HCT116 (cell line): ENCODE measurements around the gene EPS8. TPM values are rescaled to one million over a fixed set of nuclear protein-coding genes. Genes with fewer than 3 reads are reported as not detected.

ENCODE experiments used
- ATAC-seq: fragments of 200-7000 bp; cut with Tn5 transposase; 2 replicates; pipeline ENCODE4 v1.9.1; 2020; ENCODE audit warnings: mild to moderate bottlenecking, moderate library complexity
- BruUV-seq: library from RNA; stranded (reverse); fragments of 400-500 nt; replicated peaks from 2 replicates; lab custom pipeline; 2021; lab: Mats Ljungman, UMichigan
- CTCF ChIA-PET: fragments of 300-600 bp; sonication (Branson Sonifier 250); formaldehyde crosslinking; loops from one replicate; lab custom pipeline; 2021; ENCODE audit warnings: antibody characterized with exemption; lab: Charles Lee
- POLR2A ChIA-PET: fragments of 300-600, 350-600 bp; sonication (Branson Sonifier 250); formaldehyde crosslinking; loops from one replicate; lab custom pipeline; 2021; ENCODE audit warnings: antibody characterized with exemption; lab: Charles Lee
- RAD21 ChIA-PET, 2 experiments: fragments of 300-600 bp; sonication (Branson Sonifier 250); formaldehyde crosslinking; loops; one replicate each; lab custom pipeline; 2023; ENCODE audit warnings: low total read pairs in 2 of 2; ENCODE audit not compliant: uncharacterized antibody in 2 of 2, unreplicated experiment in 2 of 2, low non-redundant PET in 1 of 2; lab: Charles Lee
- DNase-seq: peaks from one replicate; pipeline ENCODE4 v3.0.0-alpha.2; 2010; ENCODE audit warnings: low read depth, low spot score
- H2AFZ ChIP-seq: fragments of 200-600 bp; shearing (Covaris generic), sonication (generic); 2 replicates; pipeline ENCODE4 v1.6.1; 2017; ENCODE audit warnings: low read depth, mixed run types, mixed read lengths, antibody characterized with exemption, low read length; ENCODE audit not compliant: poor library complexity, severe bottlenecking
- H3K27ac ChIP-seq: 2 replicates; pipeline ENCODE4 v1.5.1; 2012; ENCODE audit warnings: low read depth, low read length
- H3K27me3 ChIP-seq: fragments of 200-600 bp; sonication (generic); 2 replicates; pipeline ENCODE4 v1.6.1; 2016; ENCODE audit warnings: mixed run types, low read length, mixed read lengths; ENCODE audit not compliant: insufficient read depth
- H3K36me3 ChIP-seq, 2 experiments: fragments of 200-500 bp in 1 of 2; fragments of 200-600 bp in 1 of 2; sonication (Bioruptor generic) in 1 of 2; sonication (generic) in 1 of 2; 2 replicates each; pipeline versions ENCODE4 v1.5.1 to v1.6.1; 2014 to 2016; ENCODE audit warnings: low read length in 2 of 2, inconsistent platforms in 1 of 2, mixed read lengths in 1 of 2, mixed run types in 1 of 2; ENCODE audit not compliant: insufficient read depth in 2 of 2, control insufficient read depth in 1 of 2
- H3K4me1 ChIP-seq, 2 experiments: fragments of 200-600 bp in 1 of 2; sonication (generic) in 1 of 2; 2 replicates each; pipeline versions ENCODE4 v1.5.1 to v1.6.1; 2012 to 2017; ENCODE audit warnings: low read length in 2 of 2, inconsistent platforms in 1 of 2, mild to moderate bottlenecking in 1 of 2, mixed read lengths in 1 of 2, mixed run types in 1 of 2, moderate library complexity in 1 of 2; ENCODE audit not compliant: insufficient read depth in 2 of 2, control insufficient read depth in 1 of 2
- H3K4me2 ChIP-seq: fragments of 200-600 bp; sonication (generic); 2 replicates; pipeline ENCODE4 v1.6.1; 2017; ENCODE audit warnings: mixed run types, low read length, mixed read lengths
- H3K4me3 ChIP-seq, 2 experiments: fragments of 200-600 bp in 1 of 2; sonication (generic) in 1 of 2; replicated peaks in 1 of 2; 2 replicates each; pipeline ENCODE4 v1.5.1; 2011 to 2016; ENCODE audit warnings: low read length in 2 of 2, control low read depth in 1 of 2, low read depth in 1 of 2, mild to moderate bottlenecking in 1 of 2, mixed read lengths in 1 of 2, mixed run types in 1 of 2
- H3K79me2 ChIP-seq: fragments of 200-600 bp; sonication (generic); 2 replicates; pipeline ENCODE4 v1.6.1; 2017; ENCODE audit warnings: mild to moderate bottlenecking, mixed run types, low read length, moderate library complexity, mixed read lengths; ENCODE audit not compliant: insufficient read depth
- H3K9ac ChIP-seq: fragments of 200-600 bp; sonication (generic); 2 replicates; pipeline ENCODE4 v1.6.1; 2016; ENCODE audit warnings: low read length, mixed read lengths
- H3K9me2 ChIP-seq: fragments of 200-600 bp; sonication (generic), shearing (Covaris generic); 2 replicates; pipeline ENCODE4 v1.6.1; 2017; ENCODE audit warnings: mixed run types, mild to moderate bottlenecking, moderate library complexity; ENCODE audit not compliant: insufficient read depth
- H3K9me3 ChIP-seq, 2 experiments: fragments of 200-500 bp in 1 of 2; fragments of 200-600 bp in 1 of 2; sonication (Bioruptor generic) in 1 of 2; sonication (generic) in 1 of 2; 2 replicates each; pipeline ENCODE4 v1.6.1; 2014 to 2017; ENCODE audit warnings: low read length in 2 of 2, mixed read lengths in 2 of 2, inconsistent platforms in 1 of 2, low read depth in 1 of 2, mild to moderate bottlenecking in 1 of 2, mixed run types in 1 of 2, moderate library complexity in 1 of 2; ENCODE audit not compliant: control insufficient read depth in 1 of 2, insufficient read depth in 1 of 2
- H4K20me1 ChIP-seq: fragments of 200-600 bp; sonication (generic), shearing (Covaris generic); 2 replicates; pipeline ENCODE4 v1.6.1; 2017; ENCODE audit warnings: mixed run types, mild to moderate bottlenecking, moderate library complexity; ENCODE audit not compliant: insufficient read depth
- CBX3 ChIP-seq: IDR thresholded peaks from 2 replicates; pipeline ENCODE4 v1.6.1; 2012; ENCODE audit warnings: low read depth
- ELF1 ChIP-seq: IDR thresholded peaks from 2 replicates; pipeline ENCODE4 v1.6.1; 2012; ENCODE audit warnings: low read depth, borderline replicate concordance
- FOSL1 ChIP-seq: IDR thresholded peaks from 2 replicates; pipeline ENCODE4 v1.6.1; 2012; ENCODE audit warnings: low read depth
- JUND ChIP-seq: IDR thresholded peaks from 2 replicates; pipeline ENCODE4 v1.6.1; 2012
- RAD21 ChIP-seq: IDR thresholded peaks from 2 replicates; pipeline ENCODE4 v1.6.1; 2012; ENCODE audit warnings: low read depth, mild to moderate bottlenecking
- TCF7L2 ChIP-seq: IDR thresholded peaks from 2 replicates; pipeline ENCODE4 v1.7.0; 2011; ENCODE audit warnings: borderline replicate concordance, inconsistent platforms; ENCODE audit not compliant: insufficient read depth, insufficient read length; ENCODE audit errors: extremely low read depth
- YY1 ChIP-seq: IDR thresholded peaks from 2 replicates; pipeline ENCODE4 v1.6.1; 2011; ENCODE audit warnings: low read length, low read depth, moderate library complexity, mild to moderate bottlenecking; ENCODE audit not compliant: insufficient replicate concordance; ENCODE audit errors: extremely low read depth
- ZFX ChIP-seq: fragments of 450-650 bp; IDR thresholded peaks from 2 replicates; pipeline ENCODE4 v1.6.1; 2017
- ZNF274 ChIP-seq: fragments of 200-500 bp; sonication (Bioruptor generic); IDR thresholded peaks from 2 replicates; pipeline ENCODE4 v1.6.1; 2014; ENCODE audit warnings: mild to moderate bottlenecking, low read depth, low read length, inconsistent platforms
- intact Hi-C: fragments of 100-400 bp; cut with micrococcal nuclease; formaldehyde crosslinking; loops from 2 replicates; pipeline ENCODE4 v1.10.0; 2022
- total RNA-seq: library from RNA; stranded (reverse); gene quantifications from one replicate; pipeline ENCODE4 v1.2.1, GENCODE V29; 2021; ENCODE audit not compliant: unreplicated experiment
- TF ChIP-seq, protein P1 (sequence below): IDR thresholded peaks from 2 replicates; pipeline ENCODE4 v1.6.1; 2012
- TF ChIP-seq, protein P2 (sequence below): IDR thresholded peaks from 2 replicates; pipeline ENCODE4 v1.6.1; 2011; ENCODE audit warnings: mild to moderate bottlenecking, low read length, moderate library complexity; ENCODE audit not compliant: insufficient replicate concordance; ENCODE audit errors: extremely low read depth

EPS8 gene
- total RNA-seq, 1 experiment from 2014 or later = 49.9 TPM

DNA sequence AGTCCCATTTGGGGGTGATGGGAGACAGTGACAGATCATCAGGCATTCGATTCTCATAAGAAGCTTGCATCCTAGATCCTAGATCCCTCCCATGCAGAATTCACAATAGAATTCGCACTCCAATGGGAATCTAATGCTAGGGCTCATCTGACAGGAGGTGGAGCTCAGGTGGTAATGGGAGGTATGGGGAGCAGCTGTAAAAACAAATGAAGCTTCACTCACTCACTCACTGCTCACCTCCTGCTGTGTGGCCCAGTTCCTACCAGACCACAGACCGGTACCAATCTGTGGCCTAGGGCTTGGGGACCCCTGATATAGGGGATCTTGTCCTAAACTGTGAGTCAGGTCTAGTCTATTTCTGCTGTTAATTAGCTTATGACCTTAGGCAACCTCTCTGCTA, 40.1 kb upstream of the EPS8 start:
- Histone ChIP-seq H3K4me2 (no peak overlapping the region), H3K27ac (no peak overlapping the region), H4K20me1 (no peaks in the 10 kb centered on the region), H3K9me3 (no peaks in the 10 kb centered on the region), H3K27me3 (no peaks in the 10 kb centered on the region), H3K36me3 (no peaks in the 10 kb centered on the region), H3K9me2 (no peaks in the 10 kb centered on the region), H3K9ac (no peak overlapping the region), H3K4me3 (no peak overlapping the region), H3K4me1 (peaks cover 0 to 6% of the 10 kb centered on the region in 2 experiments; a peak in 1 of 4 replicates), H2AFZ (no peak overlapping the region), H3K79me2 (no peaks in the 10 kb centered on the region)
- no TSS peak for BruUV-seq
- RAD21 ChIA-PET = no interaction called here
- DNase-seq (no peak), ATAC-seq (no peak)
- TF ChIP-seq RAD21 (no peak), ZFX (no peak), JUND (no peak), FOSL1 (no peak), ZNF274 (no peak), ELF1 (no peak)
- TF ChIP-seq, protein P1, sequence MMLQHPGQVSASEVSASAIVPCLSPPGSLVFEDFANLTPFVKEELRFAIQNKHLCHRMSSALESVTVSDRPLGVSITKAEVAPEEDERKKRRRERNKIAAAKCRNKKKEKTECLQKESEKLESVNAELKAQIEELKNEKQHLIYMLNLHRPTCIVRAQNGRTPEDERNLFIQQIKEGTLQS = no peak
- POLR2A ChIA-PET = no interaction called here
- intact Hi-C loops = no loop called here
- CTCF ChIA-PET = no interaction called here

DNA sequence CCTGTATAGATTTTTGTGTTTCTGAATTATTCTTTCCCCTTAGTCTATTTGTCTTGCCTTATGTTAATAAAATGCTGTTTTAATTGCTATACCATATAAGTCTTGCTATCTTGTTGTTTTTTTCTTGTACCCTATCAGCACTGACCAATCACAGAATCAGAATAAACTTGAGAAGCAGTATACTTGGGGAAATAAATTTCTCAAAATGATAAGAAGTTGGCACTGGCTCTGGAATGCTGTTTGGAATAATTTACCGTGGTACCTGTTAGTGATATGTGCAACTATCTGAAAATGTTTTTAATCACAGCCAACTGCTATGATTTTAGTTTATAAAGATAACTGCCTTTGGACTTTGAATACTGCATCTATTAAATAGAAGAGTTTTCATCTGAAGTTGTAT, 37.9 kb upstream of the EPS8 start:
- POLR2A ChIA-PET = no interaction called here
- RAD21 ChIA-PET = no interaction called here
- no peaks in the 10 kb centered on the region for H3K9me3 ChIP-seq
- TF ChIP-seq TCF7L2 (no peak), ELF1 (no peak), YY1 (no peak), JUND (no peak), CBX3 (no peak)
- TF ChIP-seq, protein P2, sequence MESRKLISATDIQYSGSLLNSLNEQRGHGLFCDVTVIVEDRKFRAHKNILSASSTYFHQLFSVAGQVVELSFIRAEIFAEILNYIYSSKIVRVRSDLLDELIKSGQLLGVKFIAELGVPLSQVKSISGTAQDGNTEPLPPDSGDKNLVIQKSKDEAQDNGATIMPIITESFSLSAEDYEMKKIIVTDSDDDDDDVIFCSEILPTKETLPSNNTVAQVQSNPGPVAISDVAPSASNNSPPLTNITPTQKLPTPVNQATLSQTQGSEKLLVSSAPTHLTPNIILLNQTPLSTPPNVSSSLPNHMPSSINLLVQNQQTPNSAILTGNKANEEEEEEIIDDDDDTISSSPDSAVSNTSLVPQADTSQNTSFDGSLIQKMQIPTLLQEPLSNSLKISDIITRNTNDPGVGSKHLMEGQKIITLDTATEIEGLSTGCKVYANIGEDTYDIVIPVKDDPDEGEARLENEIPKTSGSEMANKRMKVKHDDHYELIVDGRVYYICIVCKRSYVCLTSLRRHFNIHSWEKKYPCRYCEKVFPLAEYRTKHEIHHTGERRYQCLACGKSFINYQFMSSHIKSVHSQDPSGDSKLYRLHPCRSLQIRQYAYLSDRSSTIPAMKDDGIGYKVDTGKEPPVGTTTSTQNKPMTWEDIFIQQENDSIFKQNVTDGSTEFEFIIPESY = no peak
- TF ChIP-seq, all 23 proteins: peak for 0
- DNase-seq = no peak
- H3K36me3 ChIP-seq = no peaks in the 10 kb centered on the region
- no peak overlapping the region for H3K4me3 ChIP-seq
- no peak overlapping the region for H3K27ac ChIP-seq
- CTCF ChIA-PET = interaction anchor here (1.1 kb wide), 1 partner anchor 241 kb away, joined by 3 read pairs; no protein-coding TSS in a partner anchor
- H3K27me3 ChIP-seq = no peaks in the 10 kb centered on the region
- no peaks in the 10 kb centered on the region for H4K20me1 ChIP-seq
- peaks cover 0 to 6% of the 10 kb centered on the region in 2 experiments; a peak in 1 of 4 replicates for H3K4me1 ChIP-seq
- no peak for ATAC-seq
- no peak overlapping the region for H2AFZ ChIP-seq
- H3K79me2 ChIP-seq = no peaks in the 10 kb centered on the region
- H3K9ac ChIP-seq = no peak overlapping the region
- no peaks in the 10 kb centered on the region for H3K9me2 ChIP-seq
- intact Hi-C loops = no loop called here
- no TSS peak for BruUV-seq
- no peak overlapping the region for H3K4me2 ChIP-seq
